Renal cortex interstitium (tissue), 11 donors: ENCODE results near the gene UBAC2. TPM values are rescaled to one million over a fixed set of nuclear protein-coding genes. Genes with fewer than 3 reads are reported as not detected.

Experiments used
- DNase-seq, 11 donors: peaks; one replicate each; pipeline ENCODE4 v3.0.0-alpha.2; 2013; ENCODE audit warnings: low read depth in 9 of 11, low spot score in 4 of 11; ENCODE audit errors: extremely low read depth in 1 of 11
- polyA plus RNA-seq, 3 donors: library from polyadenylated mRNA; unstranded; fragments of 120-200 nt; gene quantifications; one replicate each; pipeline ENCODE4 v1.2.1, GENCODE V29; 2013; ENCODE audit not compliant: insufficient read length in 3 of 3

UBAC2 gene
- polyA plus RNA-seq, 3 donors = 77.7 to 98.0 (median 95.3) TPM

GRCh38 chr13:99313501-99313900 lies 112.8 kb downstream of the UBAC2 start:
- DNase-seq = no peak

DNA sequence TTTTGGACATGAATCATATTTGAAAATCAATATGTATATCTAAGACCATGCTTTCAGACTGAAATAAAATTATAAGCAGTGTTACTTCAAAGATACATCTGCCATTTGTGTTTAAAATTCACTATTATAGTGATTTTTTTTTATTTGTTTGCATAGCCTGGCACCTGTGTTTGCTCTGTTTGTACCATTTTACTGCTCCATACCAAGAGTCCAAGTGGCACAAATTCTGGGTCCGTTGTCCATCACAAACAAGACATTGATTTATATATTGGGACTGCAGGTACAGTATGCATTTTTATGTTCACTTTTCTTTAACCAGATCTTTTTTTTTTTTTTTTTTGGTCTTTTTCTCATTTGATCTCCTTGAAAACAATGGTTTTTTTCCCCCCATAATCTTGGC lies 113.3 kb downstream of the UBAC2 start:
- no peak for DNase-seq

DNA sequence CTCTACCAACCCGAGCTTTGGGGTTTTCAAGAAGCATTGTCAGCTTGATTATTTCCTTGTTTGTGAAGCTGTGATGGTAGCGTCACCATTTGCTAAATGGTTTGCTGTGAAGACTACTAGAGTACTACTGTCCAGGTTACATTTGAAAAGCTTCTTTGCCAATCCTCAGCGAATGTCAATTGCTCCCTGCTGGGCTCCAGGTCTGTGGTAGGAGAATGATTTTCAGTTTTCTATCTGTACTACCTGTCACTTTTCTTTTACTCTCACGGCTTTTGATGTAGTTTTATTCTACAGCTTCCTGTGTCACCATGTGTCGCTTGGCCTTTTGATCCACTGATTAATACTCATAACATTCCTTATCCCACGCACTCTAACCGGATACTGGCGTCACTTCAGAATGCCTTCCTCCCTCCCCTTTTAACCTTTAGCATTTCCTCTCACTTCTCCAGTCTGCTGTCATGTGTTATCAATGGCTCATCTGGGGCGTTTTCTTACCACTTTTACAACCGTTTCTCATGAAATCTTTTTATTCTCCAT lies 114.1 kb downstream of the UBAC2 start:
- DNase-seq = peak in 2 of 11 donors; percentile 14

DNA sequence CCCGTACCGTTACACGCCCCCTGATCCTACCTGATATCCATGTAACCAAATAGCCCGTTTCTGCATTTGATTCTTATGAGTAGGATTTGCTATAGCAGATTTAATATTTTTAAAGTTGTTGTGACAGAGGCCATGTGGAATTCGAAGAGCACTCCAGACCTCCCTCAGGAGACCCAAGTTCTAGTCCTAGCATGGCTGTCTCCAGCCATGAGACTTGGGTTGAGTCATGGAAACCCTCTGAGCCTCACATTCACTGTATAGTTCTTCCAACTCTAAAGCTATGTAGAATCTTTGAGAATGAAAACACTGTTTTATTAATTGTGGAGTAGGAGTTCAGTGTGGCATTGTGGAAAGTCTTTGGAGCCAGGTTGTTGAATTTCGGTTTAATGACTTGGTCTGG lies 114.5 kb downstream of the UBAC2 start:
- no peak for DNase-seq

- no peak for DNase-seq
These were observed 115.6 kb downstream of the UBAC2 start for GRCh38 chr13:99316224-99316623.

DNA sequence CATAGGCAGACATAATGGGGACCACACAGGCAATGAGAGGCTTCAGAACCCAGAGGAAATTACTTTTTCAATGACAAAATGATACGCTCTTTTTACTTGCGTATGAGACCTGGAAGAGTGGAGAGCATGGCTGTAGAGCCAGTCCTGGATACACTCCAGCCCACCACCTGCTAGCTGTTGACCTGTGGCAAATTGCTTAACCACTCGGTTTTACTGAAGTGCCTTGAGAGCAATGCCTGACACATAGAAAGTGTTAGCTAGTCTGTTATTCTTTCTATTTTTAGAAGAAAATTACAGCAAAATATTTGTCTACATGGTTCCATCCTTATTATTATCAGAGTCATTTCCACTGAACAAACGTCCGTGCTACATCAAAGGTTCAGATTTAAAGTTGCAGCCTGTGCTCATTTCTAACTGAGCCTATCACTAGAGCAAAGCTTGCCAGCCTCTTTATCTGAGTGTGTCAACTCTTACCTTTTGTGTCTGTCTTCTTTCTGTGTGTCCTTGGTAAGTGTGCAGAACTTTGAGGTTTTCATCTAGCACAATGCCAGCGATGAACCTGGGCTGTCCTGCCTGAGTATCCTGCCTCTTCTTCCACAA lies 116.1 kb downstream of the UBAC2 start:
- no peak for DNase-seq

DNA sequence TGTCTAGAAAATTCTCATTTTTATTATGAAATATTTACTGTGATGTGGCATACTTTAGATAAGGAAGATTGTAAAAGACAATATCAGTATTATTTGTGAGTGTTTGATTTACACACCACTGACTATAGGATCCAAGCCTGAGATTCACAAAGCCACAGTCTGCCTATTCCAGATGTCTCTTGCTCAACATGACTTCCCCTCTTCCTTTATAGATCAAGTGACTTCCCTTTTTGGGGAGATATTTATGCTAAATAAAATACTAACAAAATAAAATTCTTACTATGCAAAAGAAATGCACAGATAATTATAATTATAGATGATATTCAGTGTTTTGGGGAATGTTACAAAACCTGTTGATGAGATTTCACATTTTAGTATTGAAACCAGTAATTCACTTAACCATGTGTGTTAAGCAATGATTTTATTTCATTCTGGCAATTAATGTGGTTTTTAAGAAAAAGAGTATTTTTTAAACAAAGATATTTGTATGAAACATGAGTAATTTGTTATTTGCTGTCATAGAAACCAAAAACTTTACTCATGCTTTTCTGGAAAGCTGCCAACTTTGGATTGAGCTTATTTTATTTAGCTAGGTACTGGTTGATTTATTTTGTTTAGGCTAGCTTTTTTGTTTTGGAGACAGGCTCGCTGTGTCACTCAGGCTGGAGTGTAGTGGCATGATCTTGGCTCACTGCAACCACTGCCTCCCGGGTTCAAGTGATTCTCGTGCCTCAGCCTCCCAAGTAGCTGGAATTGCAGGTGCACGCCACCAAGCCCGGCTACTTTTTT lies 120.2 kb downstream of the UBAC2 start:
- peak in 1 of 11 donors; percentile 39 for DNase-seq

GRCh38 chr13:99321709-99322108 lies 121.1 kb downstream of the UBAC2 start:
- no peak for DNase-seq

- DNase-seq = no peak
These were observed 121.8 kb downstream of the UBAC2 start for GRCh38 chr13:99322297-99323103.

- no peak for DNase-seq
These were observed 122.8 kb downstream of the UBAC2 start for GRCh38 chr13:99323488-99323887.

DNA sequence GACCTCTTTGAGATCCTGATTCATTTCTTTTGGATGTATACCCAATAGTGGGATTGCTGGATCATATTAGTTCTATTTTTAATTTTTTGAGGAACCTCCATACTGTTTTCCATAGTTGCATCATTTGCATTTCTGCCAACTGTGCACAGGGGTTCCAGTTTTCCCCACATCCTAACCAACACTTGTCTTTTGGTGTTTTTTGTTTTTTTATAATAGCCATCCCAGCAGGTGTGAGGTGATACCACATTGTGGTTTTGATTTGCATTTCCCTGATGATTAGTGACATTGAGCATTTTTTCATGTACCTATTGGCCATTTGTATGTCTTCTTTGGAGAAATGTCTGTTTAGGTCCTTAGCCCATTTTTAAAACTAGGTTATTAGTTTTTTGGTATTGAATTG lies 125.4 kb downstream of the UBAC2 start:
- no peak for DNase-seq

- no peak for DNase-seq
These were observed 126.5 kb downstream of the UBAC2 start for GRCh38 chr13:99327126-99327525.

DNA sequence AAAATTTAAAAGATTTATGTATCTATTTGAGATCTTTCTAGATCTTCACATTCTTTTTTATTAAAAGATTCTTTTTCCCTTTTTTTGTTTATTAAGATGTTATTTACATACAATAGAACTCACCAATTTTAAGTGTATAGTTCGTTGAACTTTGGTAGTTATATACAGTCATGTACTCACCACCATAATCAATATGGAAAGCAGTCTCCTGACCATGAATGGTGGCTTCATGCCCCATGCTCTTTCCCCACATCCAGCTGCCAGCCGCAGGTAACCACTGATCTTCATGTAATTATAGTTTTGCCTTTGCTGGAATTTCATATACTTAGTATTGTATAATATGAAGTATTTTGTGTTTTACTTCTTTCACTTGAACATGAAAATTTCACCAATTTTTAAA lies 127.1 kb downstream of the UBAC2 start:
- no peak for DNase-seq

DNA sequence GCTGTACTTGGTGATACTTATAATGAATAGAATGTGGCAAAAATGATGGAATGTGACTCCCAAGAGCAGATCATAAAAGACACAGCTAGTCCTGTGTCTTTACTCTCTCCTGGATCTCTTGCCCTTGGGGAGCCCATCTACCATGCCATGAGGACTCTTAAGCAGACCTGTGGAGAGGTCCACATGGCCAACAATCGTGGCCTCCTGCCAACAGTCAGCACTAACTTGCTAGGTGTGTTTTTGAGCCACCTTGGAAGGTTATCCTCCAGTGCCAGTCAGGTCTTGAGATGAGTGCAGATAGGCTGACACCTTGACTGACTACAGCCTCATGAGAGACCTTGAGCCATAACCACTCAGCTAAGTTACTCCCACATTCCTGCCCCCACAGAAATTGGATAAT lies 128.8 kb downstream of the UBAC2 start:
- DNase-seq = no peak

DNA sequence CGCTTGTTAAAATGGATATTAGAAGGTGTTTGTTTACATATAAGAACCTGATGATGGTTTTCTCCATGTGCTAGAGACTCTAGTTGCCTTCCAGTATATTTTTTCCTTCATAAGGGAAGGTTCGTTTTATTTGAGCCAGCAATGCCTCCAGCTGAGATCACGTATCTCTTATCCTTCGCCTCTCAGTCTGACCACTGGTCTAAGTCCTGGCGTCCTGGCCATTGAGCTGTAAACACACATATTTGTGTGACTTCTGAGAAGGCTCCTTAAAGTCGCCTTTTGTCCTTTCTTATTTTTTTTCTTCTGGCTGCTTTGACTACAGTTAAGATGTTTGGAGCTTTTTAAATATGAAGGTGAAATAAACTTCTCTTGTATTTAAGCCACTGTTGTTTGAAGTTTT lies 130.3 kb downstream of the UBAC2 start:
- no peak for DNase-seq

DNA sequence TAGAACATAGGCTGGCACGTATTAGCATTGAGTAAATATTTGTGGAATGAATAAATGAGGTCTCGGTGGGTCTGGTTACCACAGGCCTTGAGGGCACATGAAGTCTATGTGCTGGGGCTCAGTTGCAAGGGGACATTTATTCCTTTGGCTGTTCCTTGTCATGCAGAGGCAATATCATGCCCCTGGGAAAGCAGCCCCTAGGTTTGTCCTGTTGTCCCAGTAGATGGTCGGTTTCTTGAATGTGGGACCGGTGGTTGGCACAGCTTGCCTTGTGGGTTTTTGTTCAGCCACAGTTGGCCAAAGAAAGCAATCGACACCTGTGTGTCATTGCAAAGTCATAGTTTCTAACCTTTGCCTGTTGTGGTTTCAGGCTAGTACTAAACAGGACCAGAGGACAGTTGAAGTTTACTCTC lies 131.2 kb downstream of the UBAC2 start:
- no peak for DNase-seq

DNA sequence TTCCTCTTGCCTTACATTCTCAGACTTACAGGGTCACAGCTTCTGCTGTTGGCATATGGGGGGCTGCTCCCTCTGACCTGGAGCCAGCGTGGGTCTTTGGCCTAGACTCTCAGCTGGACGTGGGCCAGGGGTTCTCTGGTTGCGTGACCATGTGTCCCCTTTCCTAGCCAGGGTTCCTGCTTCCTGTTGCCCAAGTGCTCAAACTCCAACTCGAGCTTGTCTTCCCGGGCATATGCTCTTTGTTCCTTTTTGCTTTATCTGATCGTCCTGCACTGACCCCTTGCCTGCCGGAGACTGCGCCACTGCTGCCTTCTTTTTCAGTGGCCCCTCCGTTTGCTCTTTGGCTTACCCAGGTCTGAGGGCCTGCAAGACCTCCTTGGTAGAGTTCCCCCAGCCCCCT lies 131.8 kb downstream of the UBAC2 start:
- no peak for DNase-seq

DNA sequence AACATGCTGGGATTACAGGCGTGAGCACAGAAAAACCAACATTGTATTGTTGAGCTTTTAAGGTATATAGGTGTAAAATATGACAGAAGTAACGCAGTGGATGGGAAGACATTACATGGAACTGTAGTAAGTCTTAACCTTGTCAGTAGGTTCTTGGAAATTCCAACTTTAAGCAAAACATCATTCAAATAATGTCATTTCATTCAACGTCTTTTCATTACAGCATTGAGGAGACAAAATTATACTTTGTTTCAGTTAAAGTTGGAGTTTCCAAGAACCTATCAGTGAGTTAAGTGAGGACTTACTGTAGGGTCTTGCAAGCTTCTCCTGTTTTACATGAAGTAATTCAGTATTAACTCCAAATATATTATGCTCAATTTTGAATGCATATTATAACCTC lies 133.6 kb downstream of the UBAC2 start:
- no peak for DNase-seq

GRCh38 chr13:99335087-99335486 lies 134.4 kb downstream of the UBAC2 start:
- no peak for DNase-seq

GRCh38 chr13:99335603-99336002 lies 134.9 kb downstream of the UBAC2 start:
- DNase-seq = no peak
